ENCODE measurements around the gene TDP1.
A peak's percentile ranks its signal among the peaks of the same experiment; 100 is the strongest.
"Not testable (repeated sequence)": the region's sequence is repeated elsewhere in the genome, so short reads cannot be mapped to it uniquely, and the experiment has no call there.

Gene TDP1

GRCh38 chr14:89992273-89992672 lies 36.5 kb downstream of the TDP1 start:
- no peak for DNase-seq

- DNase-seq: no peak
Observed at GRCh38 chr14:89996963-89997362, 41.2 kb downstream of the TDP1 start.

DNA sequence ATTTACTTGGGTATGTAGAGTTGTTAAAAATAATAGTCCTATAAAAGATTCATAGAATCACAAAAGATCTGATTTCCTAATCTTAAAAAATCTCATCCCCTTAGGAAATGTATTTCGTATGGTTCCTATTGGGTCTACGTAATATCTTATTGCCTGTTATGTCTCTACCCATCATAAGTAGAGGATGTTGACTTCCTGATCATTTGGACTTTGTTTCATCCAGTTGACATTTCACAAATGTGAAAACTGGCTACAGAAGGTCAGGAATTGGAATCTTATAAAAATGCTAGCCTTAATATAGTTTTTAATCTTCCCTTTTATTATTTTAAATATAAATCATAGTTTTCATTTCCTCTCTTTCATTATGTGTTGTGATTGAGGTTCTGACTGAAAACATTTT lies 45.2 kb downstream of the TDP1 start:
- no peak for DNase-seq

- peak; percentile 11 for DNase-seq
Observed at GRCh38 chr14:90003526-90004307, 48.0 kb downstream of the TDP1 start.

DNA sequence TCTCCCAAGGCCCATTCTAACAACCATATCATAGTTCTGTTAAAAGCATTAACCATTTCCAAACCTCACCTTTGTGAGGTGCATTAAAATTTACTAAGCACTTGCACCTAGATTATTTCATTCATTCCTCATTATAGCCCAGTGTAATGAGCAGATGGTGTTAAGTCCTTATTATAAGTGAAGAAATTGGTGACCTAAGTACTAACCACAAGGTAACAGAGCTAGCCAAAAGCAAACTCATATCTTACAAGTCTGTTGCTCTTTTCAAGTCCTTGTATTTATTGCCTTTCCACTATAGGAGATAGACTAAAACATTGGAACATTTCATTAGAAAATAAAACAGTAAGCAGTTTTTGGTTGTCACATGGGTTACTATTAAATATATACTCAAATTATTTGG lies 49.7 kb downstream of the TDP1 start:
- DNase-seq: peak; percentile 35

DNA sequence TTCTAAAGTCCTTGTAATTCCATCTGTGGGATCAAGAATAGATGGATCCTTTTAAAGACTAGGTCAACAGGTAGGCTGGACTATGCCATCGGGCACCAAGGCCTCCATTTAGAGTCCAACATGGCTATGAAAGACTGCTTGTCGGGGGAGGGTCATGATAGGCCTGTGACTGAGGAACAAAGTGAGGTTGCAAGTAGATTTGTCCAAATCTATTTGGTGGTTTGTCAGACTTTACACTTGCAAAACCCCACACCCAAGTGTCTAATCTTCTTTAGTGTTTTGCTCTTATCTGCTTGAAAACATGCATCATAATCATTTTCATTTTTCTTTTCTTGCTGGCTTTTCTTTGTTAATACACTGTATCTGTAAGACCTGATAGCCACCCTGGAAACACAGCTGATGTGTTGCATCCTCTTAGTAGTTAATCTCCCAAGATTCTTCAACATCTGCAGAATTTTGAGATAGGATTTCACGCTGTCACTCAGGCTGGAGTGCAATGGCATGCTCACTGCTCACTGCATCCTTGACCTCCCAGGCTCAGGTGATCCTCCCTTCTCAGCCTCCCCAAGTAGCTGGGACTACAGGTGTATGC lies 50.3 kb downstream of the TDP1 start:
- peak; percentile 89 for DNase-seq

GRCh38 chr14:90017371-90017770 lies 61.6 kb downstream of the TDP1 start:
- no peak for DNase-seq

DNA sequence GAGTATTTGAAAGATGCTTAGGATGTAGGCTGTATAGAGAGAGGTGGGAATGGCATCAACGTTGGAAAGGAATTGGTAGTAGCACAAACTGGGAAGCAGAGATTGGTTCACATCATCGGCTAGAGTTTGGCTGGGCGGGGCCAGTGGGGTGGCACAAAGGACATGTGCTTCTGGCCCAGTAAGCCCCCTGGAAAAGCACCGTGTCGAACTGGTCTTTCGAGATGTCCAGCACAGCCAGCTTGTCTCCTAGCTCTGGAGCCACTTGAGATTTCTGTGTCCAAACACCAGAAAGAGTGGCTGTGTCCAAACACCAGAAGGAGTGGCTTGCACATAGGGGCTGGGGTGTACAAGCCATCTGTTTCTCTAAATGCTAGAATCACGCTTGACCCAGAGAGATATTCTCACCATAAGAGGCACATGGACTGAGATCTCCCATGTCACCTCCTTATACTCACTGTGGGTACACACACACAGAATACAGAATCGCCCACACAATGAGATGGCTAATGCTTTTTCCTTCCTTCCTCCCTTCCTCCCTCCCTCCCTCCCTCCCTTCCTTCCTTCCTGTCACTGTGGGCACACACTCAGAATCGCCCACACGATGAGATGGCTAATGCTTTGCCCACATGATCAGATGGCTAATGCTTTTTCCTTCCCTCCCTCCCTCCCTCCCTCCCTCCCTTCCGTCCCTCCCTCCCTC lies 64.2 kb downstream of the TDP1 start:
- DNase-seq: no peak

- no peak for DNase-seq
Observed at GRCh38 chr14:90023176-90023896, 67.6 kb downstream of the TDP1 start.

DNA sequence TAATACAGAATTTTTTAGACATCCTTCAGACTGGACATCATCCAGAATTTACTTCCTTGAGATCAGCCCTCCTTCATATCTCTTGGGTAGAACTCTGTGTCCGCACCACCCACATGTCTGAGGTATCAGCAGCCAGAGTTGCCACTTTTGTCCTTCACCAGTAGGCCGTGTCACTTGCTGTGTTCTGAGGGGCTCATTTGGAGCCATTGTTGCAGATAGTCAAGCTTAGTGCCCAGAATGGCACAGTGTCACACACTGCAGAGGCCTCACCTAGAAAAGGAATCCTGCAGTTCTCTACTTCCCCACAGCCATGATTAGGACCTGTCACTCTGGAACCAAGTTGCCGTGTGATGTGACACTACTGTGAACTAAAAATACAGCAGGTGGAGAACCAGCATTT lies 69.2 kb downstream of the TDP1 start:
- no peak for DNase-seq

GRCh38 chr14:90026608-90027007 lies 70.9 kb downstream of the TDP1 start:
- not testable (repeated sequence) for DNase-seq

- no peak for DNase-seq
Observed at GRCh38 chr14:90027842-90028241, 72.1 kb downstream of the TDP1 start.

DNA sequence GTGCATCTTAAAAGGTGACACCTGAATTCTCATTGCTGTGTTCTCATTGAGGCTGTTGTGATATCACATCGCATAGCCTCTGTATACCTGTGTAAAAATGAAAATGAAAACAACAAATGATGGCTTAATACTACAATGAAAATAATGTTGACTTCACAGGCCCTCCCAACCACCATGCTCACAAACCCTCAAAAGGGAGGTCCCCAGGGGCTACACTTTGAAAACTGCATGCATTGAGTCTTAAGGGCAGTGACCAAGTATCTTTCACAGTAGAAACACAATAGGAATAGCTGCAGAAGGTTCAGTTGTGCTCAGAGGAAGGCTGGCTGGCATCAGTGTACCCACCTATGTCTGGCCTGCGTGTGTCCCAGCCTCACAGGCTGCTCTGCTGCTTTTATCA lies 78.4 kb downstream of the TDP1 start:
- no peak for DNase-seq

GRCh38 chr14:90034835-90035525 lies 79.3 kb downstream of the TDP1 start:
- no peak for DNase-seq

- DNase-seq: no peak
Observed at GRCh38 chr14:90039253-90040010, 83.7 kb downstream of the TDP1 start.

DNA sequence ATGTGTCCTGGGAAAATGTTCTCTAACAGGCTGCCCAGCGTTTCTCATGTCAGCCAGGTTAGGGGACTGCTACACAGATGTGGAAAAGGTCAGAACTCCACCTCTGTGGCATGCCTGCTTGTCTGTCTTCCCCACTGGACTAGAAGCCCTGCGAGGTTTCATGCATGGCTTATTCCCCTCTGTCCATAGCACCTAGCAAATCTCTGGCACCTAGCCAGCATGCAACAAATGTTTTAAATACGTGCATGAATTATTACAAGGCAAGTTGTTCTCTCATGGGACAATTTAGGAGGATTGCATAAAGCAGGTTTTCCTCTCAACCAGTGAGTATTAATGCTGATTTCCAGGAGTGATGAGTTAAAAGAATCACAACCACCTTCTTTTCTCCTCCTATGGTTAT lies 84.7 kb downstream of the TDP1 start:
- DNase-seq: no peak

- DNase-seq: no peak
Observed at GRCh38 chr14:90042496-90043252, 86.9 kb downstream of the TDP1 start.

- no peak for DNase-seq
Observed at GRCh38 chr14:90045616-90046015, 89.9 kb downstream of the TDP1 start.

GRCh38 chr14:90049390-90049789 lies 93.7 kb downstream of the TDP1 start:
- no peak for DNase-seq

DNA sequence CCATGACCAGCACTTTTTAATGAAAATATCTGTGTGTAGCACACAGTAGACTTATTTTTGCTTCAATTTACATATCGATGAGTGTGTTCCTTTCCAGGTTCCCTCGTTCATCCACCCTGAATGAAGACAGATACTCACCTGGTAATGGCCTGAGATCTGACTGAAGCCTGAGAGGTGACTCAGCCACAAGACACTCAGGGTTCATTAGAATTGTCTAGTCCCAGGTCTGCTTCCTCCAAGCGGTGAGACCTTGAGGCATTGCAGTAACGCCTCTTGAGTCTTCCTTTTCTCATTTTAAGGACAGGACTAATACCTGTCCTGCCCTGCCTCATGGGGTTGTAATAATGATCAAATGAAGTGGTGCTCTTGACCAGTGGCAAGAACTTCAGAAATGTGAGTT lies 94.5 kb downstream of the TDP1 start:
- DNase-seq: no peak

- no peak for DNase-seq
Observed at GRCh38 chr14:90053044-90053443, 97.3 kb downstream of the TDP1 start.
